GM10266 (cell line): ENCODE results near the gene IFNGR1.
"Not testable (repeated sequence)": the region's sequence is repeated elsewhere in the genome, so short reads cannot be mapped to it uniquely, and the experiment has no call there.

Experiments
- DNase-seq: peaks from one replicate; pipeline ENCODE4 v3.0.0; 2012; ENCODE audit errors: extremely low spot score
- TF ChIP-seq, protein P1 (sequence below): IDR thresholded peaks from 2 replicates; pipeline ENCODE4 v1.5.1; 2012; ENCODE audit warnings: mild to moderate bottlenecking, low read depth; ENCODE audit not compliant: control insufficient read depth, insufficient read depth; ENCODE audit errors: missing control alignments

The IFNGR1 gene

DNA sequence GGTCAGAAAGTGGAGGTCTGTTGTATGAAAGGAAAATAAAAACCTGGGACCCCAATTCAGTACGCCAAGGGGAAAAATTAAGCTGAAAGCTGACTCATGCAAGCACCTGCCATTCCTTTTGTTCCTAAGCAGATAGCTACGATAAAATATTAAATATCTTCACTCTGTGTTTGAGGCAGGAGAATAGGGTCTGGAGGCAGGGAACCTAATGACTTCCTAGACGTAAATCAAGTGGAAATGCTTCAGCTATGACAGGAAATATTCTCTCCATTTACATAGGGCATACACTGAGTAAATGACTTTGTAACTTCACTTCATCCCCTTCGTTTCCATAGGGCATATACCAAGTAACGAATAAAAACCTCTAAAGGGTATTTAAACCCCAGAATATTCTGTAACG lies 41.0 kb upstream of the IFNGR1 start:
- TF ChIP-seq, protein P1, sequence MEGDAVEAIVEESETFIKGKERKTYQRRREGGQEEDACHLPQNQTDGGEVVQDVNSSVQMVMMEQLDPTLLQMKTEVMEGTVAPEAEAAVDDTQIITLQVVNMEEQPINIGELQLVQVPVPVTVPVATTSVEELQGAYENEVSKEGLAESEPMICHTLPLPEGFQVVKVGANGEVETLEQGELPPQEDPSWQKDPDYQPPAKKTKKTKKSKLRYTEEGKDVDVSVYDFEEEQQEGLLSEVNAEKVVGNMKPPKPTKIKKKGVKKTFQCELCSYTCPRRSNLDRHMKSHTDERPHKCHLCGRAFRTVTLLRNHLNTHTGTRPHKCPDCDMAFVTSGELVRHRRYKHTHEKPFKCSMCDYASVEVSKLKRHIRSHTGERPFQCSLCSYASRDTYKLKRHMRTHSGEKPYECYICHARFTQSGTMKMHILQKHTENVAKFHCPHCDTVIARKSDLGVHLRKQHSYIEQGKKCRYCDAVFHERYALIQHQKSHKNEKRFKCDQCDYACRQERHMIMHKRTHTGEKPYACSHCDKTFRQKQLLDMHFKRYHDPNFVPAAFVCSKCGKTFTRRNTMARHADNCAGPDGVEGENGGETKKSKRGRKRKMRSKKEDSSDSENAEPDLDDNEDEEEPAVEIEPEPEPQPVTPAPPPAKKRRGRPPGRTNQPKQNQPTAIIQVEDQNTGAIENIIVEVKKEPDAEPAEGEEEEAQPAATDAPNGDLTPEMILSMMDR: no peak

DNA sequence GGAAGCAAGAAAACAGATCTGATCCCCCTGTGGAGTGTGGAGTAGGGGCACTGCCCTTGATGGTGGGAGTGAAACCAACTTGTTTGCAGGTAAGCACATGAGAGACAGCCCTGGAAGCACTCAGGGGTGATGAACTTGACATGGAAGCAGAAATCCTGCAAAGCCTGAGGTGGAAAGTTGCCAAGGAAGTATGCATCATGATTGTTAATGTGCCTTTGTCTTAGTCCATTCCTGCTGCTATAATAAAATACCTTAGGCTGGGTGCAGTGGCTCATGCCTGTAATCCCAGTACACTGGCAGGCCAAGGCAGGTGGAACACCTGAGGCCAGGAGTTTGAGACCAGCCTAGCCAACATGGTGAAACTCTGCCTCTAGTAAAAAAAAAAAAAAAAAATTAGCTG lies 40.2 kb upstream of the IFNGR1 start:
- TF ChIP-seq, protein P1: no peak
- no peak for DNase-seq

More for the DNA sequence above, 41.0 kb upstream of the IFNGR1 start:
- no peak for DNase-seq

DNA sequence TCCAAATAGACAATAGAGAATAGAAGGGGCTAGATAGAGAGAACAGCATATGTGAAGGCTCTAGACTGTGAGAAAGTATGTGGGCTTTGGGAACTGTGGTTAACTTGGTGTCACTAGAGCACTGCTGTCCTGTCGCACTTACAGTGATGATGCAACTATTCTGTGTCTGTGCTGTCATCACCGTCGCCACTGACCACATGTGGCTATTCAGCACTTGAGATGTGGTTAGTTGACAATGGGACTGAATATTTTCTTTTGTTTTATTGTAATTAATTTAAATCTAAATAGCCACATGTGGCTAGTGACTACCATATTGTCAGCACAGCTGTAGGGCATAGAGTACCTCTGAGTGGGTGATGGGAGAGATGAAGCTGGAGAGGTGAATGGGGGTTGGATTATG lies 39.0 kb upstream of the IFNGR1 start:
- peak; percentile 39 for DNase-seq
- TF ChIP-seq, protein P1: no peak

DNA sequence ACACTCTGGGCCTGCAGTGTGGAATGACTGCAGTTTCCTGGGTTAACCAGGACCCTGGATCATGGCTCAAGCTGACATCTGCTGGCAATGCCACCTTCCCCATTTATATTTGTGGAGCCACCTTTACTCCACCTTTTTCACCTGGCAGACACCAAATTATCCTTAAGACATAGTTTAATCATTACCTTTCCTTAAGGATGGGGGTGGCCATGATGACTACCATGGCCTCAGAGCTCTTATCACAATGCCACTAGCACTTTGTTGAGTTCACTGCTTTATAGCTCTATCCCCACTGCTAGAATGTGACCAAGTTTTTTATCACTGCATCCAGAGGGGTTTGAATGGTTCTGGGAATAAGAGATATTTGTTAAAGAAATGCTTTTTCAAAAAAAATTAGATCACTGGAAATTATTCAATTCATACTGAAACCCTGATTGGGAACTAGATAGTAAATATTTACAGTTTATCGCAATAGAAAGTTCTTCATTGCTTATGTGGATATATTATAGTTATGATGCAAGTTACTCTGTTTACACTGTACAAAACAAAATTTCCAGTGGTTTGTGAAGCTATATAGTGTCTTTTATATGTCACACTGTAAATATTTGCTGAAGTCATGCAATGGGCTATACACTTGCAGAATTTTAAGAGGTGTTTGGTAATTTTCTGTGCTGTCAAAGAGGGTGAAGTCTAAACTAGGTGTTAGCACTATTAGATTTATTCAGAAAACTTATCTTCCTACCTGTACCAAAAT lies 37.3 kb upstream of the IFNGR1 start:
- no peak for DNase-seq
- TF ChIP-seq, protein P1: no peak

DNA sequence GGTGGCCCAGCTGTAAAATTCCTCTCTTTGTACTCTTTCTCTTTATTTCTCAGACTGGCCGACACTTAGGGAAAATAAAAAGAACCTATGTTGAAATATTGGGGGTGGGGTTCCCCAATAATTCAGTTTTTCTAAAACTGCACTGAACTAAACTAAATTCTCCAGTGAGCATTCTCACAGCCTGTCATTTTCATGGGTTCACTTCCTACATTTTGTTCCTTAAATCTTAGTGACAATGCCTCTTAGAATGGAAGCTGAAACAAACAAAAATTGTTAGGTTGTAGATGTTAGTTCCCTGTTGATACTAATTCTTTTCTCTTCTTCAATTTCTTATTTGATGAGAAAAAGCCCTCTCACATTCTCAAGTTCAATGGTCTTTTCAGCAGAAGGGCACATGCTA lies 35.8 kb upstream of the IFNGR1 start:
- TF ChIP-seq, protein P1: no peak

DNA sequence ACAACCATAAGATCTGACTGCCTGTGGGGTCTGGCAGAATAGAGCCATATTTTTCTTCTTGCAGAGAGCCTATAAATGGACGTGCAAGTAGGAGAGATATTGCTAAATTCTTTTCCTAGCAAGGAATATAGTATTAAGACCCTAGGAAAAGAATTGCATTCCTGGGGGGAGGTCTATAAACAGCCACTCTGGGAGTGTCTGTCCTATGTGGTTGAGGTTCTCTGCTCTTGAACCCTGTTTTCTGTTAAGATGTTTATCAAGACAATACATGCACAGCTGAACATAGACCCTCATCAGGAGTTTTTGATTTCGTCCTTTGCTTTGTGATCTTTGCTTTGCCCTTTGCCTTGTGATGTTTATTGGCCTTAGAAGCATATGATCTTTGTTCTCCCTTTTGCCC lies 35.2 kb upstream of the IFNGR1 start:
- not testable (repeated sequence) for DNase-seq

More for the DNA sequence above, 35.8 kb upstream of the IFNGR1 start:
- DNase-seq: no peak

DNA sequence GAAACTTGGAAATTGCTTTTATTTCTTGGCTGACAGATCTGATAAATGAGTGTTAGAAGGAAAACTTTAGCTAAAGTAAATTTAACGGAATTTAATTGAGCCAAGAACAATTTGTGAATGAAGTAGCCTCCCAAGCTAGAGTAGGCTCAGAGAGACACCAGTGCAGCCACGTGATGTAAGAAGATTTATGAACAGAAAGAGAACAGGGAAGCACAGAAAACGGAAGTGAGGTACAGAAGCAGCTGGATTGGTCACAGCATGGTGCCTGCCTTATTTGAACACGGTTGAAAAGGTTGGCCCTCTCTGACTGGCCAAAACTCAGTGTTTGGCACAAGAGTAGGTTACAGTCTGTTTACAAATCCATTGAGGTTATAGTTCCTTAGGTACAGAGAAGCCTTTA lies 29.5 kb upstream of the IFNGR1 start:
- TF ChIP-seq, protein P1: no peak
- no peak for DNase-seq

DNA sequence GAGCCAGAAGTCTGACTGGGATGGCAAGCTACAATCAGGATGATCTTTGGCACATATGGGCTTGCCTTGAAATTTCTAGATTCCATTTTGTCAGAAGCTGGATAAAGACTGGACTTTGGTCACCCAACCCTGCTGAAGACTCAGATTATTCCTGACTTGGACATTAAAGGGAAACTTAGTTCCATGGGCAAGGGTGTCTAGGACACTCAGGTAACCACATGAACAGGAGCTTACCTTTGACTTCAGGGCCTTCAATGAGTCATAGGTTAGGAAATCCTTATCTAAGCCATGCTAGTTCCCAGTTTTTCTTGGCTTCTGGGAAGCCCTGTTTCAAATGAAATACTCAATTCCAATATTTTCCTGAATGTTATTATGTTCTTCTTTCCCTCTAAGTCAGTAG lies 28.5 kb upstream of the IFNGR1 start:
- TF ChIP-seq, protein P1: no peak
- no peak for DNase-seq
